ENCODE results near the gene NUP37. TPM values are rescaled to one million over a fixed set of nuclear protein-coding genes. Genes with fewer than 3 reads are reported as not detected.
"Not testable (repeated sequence)": the region's sequence is repeated elsewhere in the genome, so short reads cannot be mapped to it uniquely, and the experiment has no call there.

NUP37 gene, protein sequence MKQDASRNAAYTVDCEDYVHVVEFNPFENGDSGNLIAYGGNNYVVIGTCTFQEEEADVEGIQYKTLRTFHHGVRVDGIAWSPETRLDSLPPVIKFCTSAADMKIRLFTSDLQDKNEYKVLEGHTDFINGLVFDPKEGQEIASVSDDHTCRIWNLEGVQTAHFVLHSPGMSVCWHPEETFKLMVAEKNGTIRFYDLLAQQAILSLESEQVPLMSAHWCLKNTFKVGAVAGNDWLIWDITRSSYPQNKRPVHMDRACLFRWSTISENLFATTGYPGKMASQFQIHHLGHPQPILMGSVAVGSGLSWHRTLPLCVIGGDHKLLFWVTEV
- 10 to 100 TPM in 1 of 2 donors, 1 to 10 TPM in 1; 7.3 to 26.8 TPM for polyA plus RNA-seq

GRCh38 chr12:102119674-102120563, at the start of gene NUP37, which contains the start of gene PARPBP:
NUP37 (minus strand) TSS chr12:102120114; CDS start chr12:102118518, 1,596 bp downstream.
PARPBP (plus strand) TSS chr12:102120183; CDS start chr12:102123889, 3,706 bp downstream.
- WGBS, 2 donors, result 0% methylated on average over 53 to 62 of the region's 62 CpGs

DNA sequence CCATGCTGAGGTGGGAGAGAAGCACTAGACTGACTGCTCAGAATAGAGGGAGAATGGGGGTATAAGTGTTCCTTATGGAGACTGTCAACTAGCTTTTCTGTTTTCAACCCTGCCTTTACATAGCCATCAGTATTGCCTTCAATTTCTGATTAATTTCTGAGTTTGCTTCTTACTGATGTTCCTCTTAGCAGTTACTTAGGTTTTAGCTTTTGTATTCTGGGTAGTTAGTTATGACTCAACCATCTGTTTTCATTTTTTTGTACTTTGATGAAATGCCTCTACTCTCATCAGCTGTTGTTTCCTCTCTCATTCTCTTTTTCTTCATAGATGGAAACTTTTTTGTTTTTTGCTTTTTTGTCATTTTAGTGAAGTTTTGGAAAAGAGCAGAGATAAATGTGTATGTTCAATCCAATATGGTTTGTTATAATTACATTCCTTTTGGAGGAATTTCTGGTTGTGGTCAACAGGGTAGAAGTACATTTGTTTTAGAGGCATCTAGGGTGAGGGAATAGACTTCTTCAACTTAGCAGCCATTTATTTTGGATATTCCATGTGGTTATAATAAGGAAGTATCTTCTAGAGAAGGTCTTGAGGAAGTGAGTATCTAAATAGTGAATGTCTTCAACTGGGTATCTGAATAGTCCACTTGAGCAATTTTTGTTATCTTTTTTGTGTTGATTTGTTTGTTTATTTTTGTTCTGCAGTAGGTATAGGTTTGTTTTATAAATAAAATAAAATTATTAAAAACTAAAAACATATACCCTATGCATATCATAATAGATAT, 48.1 kb upstream of the NUP37 start:
- Histone ChIP-seq H3K36me3 (ENCODE audit: control insufficient read depth in 2 of 2, insufficient read depth in 2 of 2, low read length in 1 of 2) (no peaks in the 10 kb centered on the region), H3K4me1 (ENCODE audit: control insufficient read depth in 2 of 2, insufficient read depth in 2 of 2, low read length in 1 of 2) (no peaks in the 10 kb centered on the region), H3K27ac (ENCODE audit: low read depth in 2 of 2, low read length in 1 of 2) (no peak overlapping the region), H3K9me3 (ENCODE audit: control insufficient read depth in 2 of 2, insufficient read depth in 1 of 2, low read depth in 1 of 2, low read length in 1 of 2) (no peaks in the 10 kb centered on the region), H3K27me3 (ENCODE audit: control insufficient read depth in 1 of 2, insufficient read depth in 2 of 2, low read length in 2 of 2) (no peaks in the 10 kb centered on the region), H3K4me3 (ENCODE audit: low read depth in 1 of 2, low read length in 2 of 2) (no peak overlapping the region)

More at GRCh38 chr12:102119674-102120563, at the start of gene NUP37, which contains the start of gene PARPBP:
- Histone ChIP-seq H3K4me1 (ENCODE audit: control insufficient read depth in 2 of 2, insufficient read depth in 2 of 2, low read length in 1 of 2) (no peaks in the 10 kb centered on the region), H3K27ac (ENCODE audit: low read depth in 2 of 2, low read length in 1 of 2) (peak within 1 kb of the TSS; percentile 81 to 90), H3K9me3 (ENCODE audit: control insufficient read depth in 2 of 2, insufficient read depth in 1 of 2, low read depth in 1 of 2, low read length in 1 of 2) (no peaks in the 10 kb centered on the region), H3K4me3 (ENCODE audit: low read depth in 1 of 2, low read length in 2 of 2) (peak within 1 kb of the TSS; percentile 62 to 85), H3K36me3 (ENCODE audit: control insufficient read depth in 2 of 2, insufficient read depth in 2 of 2, low read length in 1 of 2) (no peaks in the 10 kb centered on the region), H3K27me3 (ENCODE audit: control insufficient read depth in 1 of 2, insufficient read depth in 2 of 2, low read length in 2 of 2) (no peaks in the 10 kb centered on the region)

DNA sequence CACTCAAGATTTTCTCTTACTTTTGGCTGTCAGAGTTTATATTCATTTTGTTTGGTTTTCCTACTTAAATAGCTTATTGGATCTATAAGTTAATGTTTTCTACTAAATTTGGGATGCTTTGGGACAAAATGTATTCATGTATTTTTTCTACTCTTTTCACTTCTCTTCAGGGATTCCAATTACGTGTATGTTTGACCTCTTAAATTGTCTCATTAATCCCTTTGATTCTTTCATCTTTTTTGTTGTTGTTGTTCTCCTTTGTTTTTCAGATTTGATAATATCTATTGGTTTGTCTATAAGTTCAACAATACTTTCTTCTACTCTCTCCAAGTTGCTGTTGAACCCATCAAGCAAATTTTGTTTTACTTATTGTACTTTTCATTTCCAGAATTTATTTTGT, 43.5 kb upstream of the NUP37 start:
- Histone ChIP-seq H3K36me3 (ENCODE audit: control insufficient read depth in 2 of 2, insufficient read depth in 2 of 2, low read length in 1 of 2) (no peaks in the 10 kb centered on the region), H3K9me3 (ENCODE audit: control insufficient read depth in 2 of 2, insufficient read depth in 1 of 2, low read depth in 1 of 2, low read length in 1 of 2) (no peaks in the 10 kb centered on the region), H3K27me3 (ENCODE audit: control insufficient read depth in 1 of 2, insufficient read depth in 2 of 2, low read length in 2 of 2) (no peaks in the 10 kb centered on the region), H3K4me1 (ENCODE audit: control insufficient read depth in 2 of 2, insufficient read depth in 2 of 2, low read length in 1 of 2) (no peaks in the 10 kb centered on the region), H3K27ac (ENCODE audit: low read depth in 2 of 2, low read length in 1 of 2) (no peak overlapping the region), H3K4me3 (ENCODE audit: low read depth in 1 of 2, low read length in 2 of 2) (no peak overlapping the region)
- 94 to 96% methylated on average over 1 of the region's 1 CpG for WGBS, 2 donors

- not testable (repeated sequence) for H3K27ac ChIP-seq (ENCODE audit: low read depth in 2 of 2, low read length in 1 of 2); H3K36me3 ChIP-seq (ENCODE audit: control insufficient read depth in 2 of 2, insufficient read depth in 2 of 2, low read length in 1 of 2); H3K4me1 ChIP-seq (ENCODE audit: control insufficient read depth in 2 of 2, insufficient read depth in 2 of 2, low read length in 1 of 2); H3K27me3 ChIP-seq (ENCODE audit: control insufficient read depth in 1 of 2, insufficient read depth in 2 of 2, low read length in 2 of 2); H3K9me3 ChIP-seq (ENCODE audit: control insufficient read depth in 2 of 2, insufficient read depth in 1 of 2, low read depth in 1 of 2, low read length in 1 of 2); H3K4me3 ChIP-seq (ENCODE audit: low read depth in 1 of 2, low read length in 2 of 2)
- WGBS, 2 donors, result 93 to 99% methylated on average over 3 of the region's 3 CpGs
Measured at GRCh38 chr12:102155206-102155605, 35.3 kb upstream of the NUP37 start.

DNA sequence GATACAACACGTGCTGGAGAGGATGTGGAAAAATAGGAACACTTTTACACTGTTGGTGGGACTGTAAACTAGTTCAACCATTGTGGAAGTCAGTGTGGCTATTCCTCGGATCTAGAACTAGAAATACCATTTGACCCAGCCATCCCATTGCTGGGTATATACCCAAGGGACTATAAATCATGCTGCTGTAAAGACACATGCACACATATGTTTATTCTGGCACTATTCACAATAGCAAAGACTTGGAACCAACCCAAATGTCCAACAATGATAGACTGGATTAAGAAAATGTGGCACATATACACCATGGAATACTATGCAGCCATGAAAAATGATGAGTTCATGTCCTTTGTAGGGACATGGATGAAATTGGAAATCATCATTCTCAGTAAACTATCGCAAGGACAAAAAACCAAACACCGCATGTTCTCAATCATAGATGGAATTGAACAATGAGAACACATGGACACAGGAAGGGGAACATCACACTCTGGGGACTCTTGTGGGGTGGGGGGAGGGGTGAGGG, 27.2 kb upstream of the NUP37 start:
- H3K27ac ChIP-seq (ENCODE audit: low read depth in 2 of 2, low read length in 1 of 2); H3K4me3 ChIP-seq (ENCODE audit: low read depth in 1 of 2, low read length in 2 of 2); H3K4me1 ChIP-seq (ENCODE audit: control insufficient read depth in 2 of 2, insufficient read depth in 2 of 2, low read length in 1 of 2); H3K27me3 ChIP-seq (ENCODE audit: control insufficient read depth in 1 of 2, insufficient read depth in 2 of 2, low read length in 2 of 2); H3K9me3 ChIP-seq (ENCODE audit: control insufficient read depth in 2 of 2, insufficient read depth in 1 of 2, low read depth in 1 of 2, low read length in 1 of 2); H3K36me3 ChIP-seq (ENCODE audit: control insufficient read depth in 2 of 2, insufficient read depth in 2 of 2, low read length in 1 of 2): not testable (repeated sequence)
- WGBS, 2 donors, result 94 to 95% methylated on average over 3 to 4 of the region's 4 CpGs

DNA sequence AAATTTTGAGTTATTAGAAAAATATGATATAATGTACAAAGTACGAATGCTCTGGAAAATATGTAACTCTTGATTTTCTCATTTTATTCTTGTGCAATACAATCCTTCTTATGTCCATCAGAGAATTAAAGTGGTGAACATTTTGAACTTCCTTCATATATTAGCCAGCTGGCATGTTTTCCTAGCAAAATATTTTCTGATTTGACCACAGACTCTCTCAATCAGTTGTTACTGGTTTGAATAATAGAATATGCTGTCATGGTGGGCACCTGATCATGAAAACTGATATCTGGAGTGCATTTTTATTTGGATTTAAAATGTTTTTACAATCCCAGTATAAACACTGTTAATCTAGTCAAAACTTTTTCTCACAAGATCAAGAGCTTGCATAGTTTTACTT, 24.3 kb upstream of the NUP37 start:
- Histone ChIP-seq H3K4me1 (ENCODE audit: control insufficient read depth in 2 of 2, insufficient read depth in 2 of 2, low read length in 1 of 2) (no peaks in the 10 kb centered on the region), H3K9me3 (ENCODE audit: control insufficient read depth in 2 of 2, insufficient read depth in 1 of 2, low read depth in 1 of 2, low read length in 1 of 2) (no peaks in the 10 kb centered on the region), H3K36me3 (ENCODE audit: control insufficient read depth in 2 of 2, insufficient read depth in 2 of 2, low read length in 1 of 2) (no peaks in the 10 kb centered on the region), H3K27me3 (ENCODE audit: control insufficient read depth in 1 of 2, insufficient read depth in 2 of 2, low read length in 2 of 2) (no peaks in the 10 kb centered on the region), H3K4me3 (ENCODE audit: low read depth in 1 of 2, low read length in 2 of 2) (no peak overlapping the region), H3K27ac (ENCODE audit: low read depth in 2 of 2, low read length in 1 of 2) (no peak overlapping the region)
- 68 to 88% methylated on average over 1 of the region's 1 CpG for WGBS, 2 donors

- H3K9me3 ChIP-seq (ENCODE audit: control insufficient read depth in 2 of 2, insufficient read depth in 1 of 2, low read depth in 1 of 2, low read length in 1 of 2); H3K27me3 ChIP-seq (ENCODE audit: control insufficient read depth in 1 of 2, insufficient read depth in 2 of 2, low read length in 2 of 2); H3K4me1 ChIP-seq (ENCODE audit: control insufficient read depth in 2 of 2, insufficient read depth in 2 of 2, low read length in 1 of 2); H3K4me3 ChIP-seq (ENCODE audit: low read depth in 1 of 2, low read length in 2 of 2); H3K36me3 ChIP-seq (ENCODE audit: control insufficient read depth in 2 of 2, insufficient read depth in 2 of 2, low read length in 1 of 2); H3K27ac ChIP-seq (ENCODE audit: low read depth in 2 of 2, low read length in 1 of 2): not testable (repeated sequence)
- 90 to 92% methylated on average over 11 of the region's 11 CpGs for WGBS, 2 donors
Measured at GRCh38 chr12:102142866-102143373, 23.0 kb upstream of the NUP37 start.

- WGBS, 2 donors, result 97 to 99% methylated on average over 8 of the region's 8 CpGs
- not testable (repeated sequence) for H3K36me3 ChIP-seq (ENCODE audit: control insufficient read depth in 2 of 2, insufficient read depth in 2 of 2, low read length in 1 of 2); H3K4me1 ChIP-seq (ENCODE audit: control insufficient read depth in 2 of 2, insufficient read depth in 2 of 2, low read length in 1 of 2); H3K4me3 ChIP-seq (ENCODE audit: low read depth in 1 of 2, low read length in 2 of 2); H3K27ac ChIP-seq (ENCODE audit: low read depth in 2 of 2, low read length in 1 of 2); H3K27me3 ChIP-seq (ENCODE audit: control insufficient read depth in 1 of 2, insufficient read depth in 2 of 2, low read length in 2 of 2); H3K9me3 ChIP-seq (ENCODE audit: control insufficient read depth in 2 of 2, insufficient read depth in 1 of 2, low read depth in 1 of 2, low read length in 1 of 2)
Measured at GRCh38 chr12:102137619-102138018, 17.7 kb upstream of the NUP37 start.

DNA sequence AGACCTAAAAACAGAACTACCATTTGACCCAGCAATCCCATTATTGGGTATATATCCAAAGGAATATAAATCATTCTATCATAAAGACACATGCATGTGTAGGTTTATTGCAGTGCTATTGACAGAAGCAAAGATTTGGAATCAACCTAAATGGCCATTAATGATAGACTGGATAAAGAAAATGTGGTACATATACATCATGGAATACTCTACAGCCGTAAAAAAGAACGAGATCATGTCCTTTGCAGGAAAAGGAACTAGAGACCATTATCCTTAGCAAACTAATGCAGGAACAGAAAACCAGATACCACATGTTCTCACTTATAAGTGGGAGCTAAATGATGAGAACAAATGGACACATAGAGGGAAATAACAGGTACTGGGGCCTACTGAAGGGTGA, 11.5 kb upstream of the NUP37 start:
- not testable (repeated sequence) for H3K9me3 ChIP-seq (ENCODE audit: control insufficient read depth in 2 of 2, insufficient read depth in 1 of 2, low read depth in 1 of 2, low read length in 1 of 2); H3K4me3 ChIP-seq (ENCODE audit: low read depth in 1 of 2, low read length in 2 of 2); H3K27ac ChIP-seq (ENCODE audit: low read depth in 2 of 2, low read length in 1 of 2); H3K27me3 ChIP-seq (ENCODE audit: control insufficient read depth in 1 of 2, insufficient read depth in 2 of 2, low read length in 2 of 2); H3K4me1 ChIP-seq (ENCODE audit: control insufficient read depth in 2 of 2, insufficient read depth in 2 of 2, low read length in 1 of 2); H3K36me3 ChIP-seq (ENCODE audit: control insufficient read depth in 2 of 2, insufficient read depth in 2 of 2, low read length in 1 of 2)
- WGBS, 2 donors, result 97 to 98% methylated on average over 2 of the region's 2 CpGs

All from esophagus (tissue), 2 donors.